IMR-90 (cell line): ENCODE measurements around the gene ENDOG.
"Not testable (repeated sequence)": the region's sequence is repeated elsewhere in the genome, so short reads cannot be mapped to it uniquely, and the experiment has no call there.

Experiments
- BHLHE40 ChIP-seq: fragments of 150-350 bp; IDR thresholded peaks from 2 replicates; pipeline ENCODE4 v1.6.1; 2016; ENCODE audit warnings: mild to moderate bottlenecking, low read depth, low read length
- CEBPB ChIP-seq: IDR thresholded peaks from 2 replicates; pipeline ENCODE4 v1.6.1; 2012; ENCODE audit warnings: low read depth, low read length, improper control_type of control experiment
- FOS ChIP-seq: fragments of 150-350 bp; IDR thresholded peaks from 2 replicates; pipeline ENCODE4 v1.6.1; 2016; ENCODE audit warnings: low read depth, low read length
- MAFK ChIP-seq: IDR thresholded peaks from 2 replicates; pipeline ENCODE4 v1.6.1; 2012; ENCODE audit warnings: low read depth, low read length, improper control_type of control experiment
- MAZ ChIP-seq: IDR thresholded peaks from 2 replicates; pipeline ENCODE4 v1.6.1; 2012; ENCODE audit warnings: low read depth, mild to moderate bottlenecking, low read length, improper control_type of control experiment, moderate library complexity, borderline replicate concordance
- MXI1 ChIP-seq: IDR thresholded peaks from 2 replicates; pipeline ENCODE4 v1.6.1; 2012; ENCODE audit warnings: low read depth, mild to moderate bottlenecking, low read length, moderate library complexity, borderline replicate concordance
- NFE2L2 ChIP-seq: fragments of 150-350 bp; IDR thresholded peaks from 2 replicates; pipeline ENCODE4 v1.6.1; 2016; ENCODE audit warnings: low read depth, mild to moderate bottlenecking, low read length
- POLR2A ChIP-seq: IDR thresholded peaks from 2 replicates; pipeline ENCODE4 v1.6.1; 2012; ENCODE audit warnings: mild to moderate bottlenecking, low read depth, low read length
- RAD21 ChIP-seq: IDR thresholded peaks from 2 replicates; pipeline ENCODE4 v1.6.1; 2012; ENCODE audit warnings: low read length, improper control_type of control experiment
- RCOR1 ChIP-seq: IDR thresholded peaks from 2 replicates; pipeline ENCODE4 v1.6.1; 2012; ENCODE audit warnings: mild to moderate bottlenecking, low read length, improper control_type of control experiment; ENCODE audit not compliant: insufficient replicate concordance
- RFX5 ChIP-seq: IDR thresholded peaks from 2 replicates; pipeline ENCODE4 v1.8.0; 2012; ENCODE audit warnings: low read depth, mild to moderate bottlenecking, low read length, moderate library complexity
- TF ChIP-seq, protein P1 (sequence below): conservative IDR thresholded peaks from 2 replicates; pipeline ENCODE4 v1.5.1; 2012; ENCODE audit warnings: mild to moderate bottlenecking, low read depth, low read length, improper control_type of control experiment
- TF ChIP-seq, protein P2 (sequence below): fragments of 150-350 bp; IDR thresholded peaks from 2 replicates; pipeline ENCODE4 v1.6.1; 2017; ENCODE audit warnings: mild to moderate bottlenecking, antibody characterized with exemption, low read length, low read depth
- TF ChIP-seq, protein P3 (sequence below): fragments of 150-350 bp; IDR thresholded peaks from 2 replicates; pipeline ENCODE4 v1.6.1; 2016; ENCODE audit warnings: low read depth, mild to moderate bottlenecking, low read length, moderate library complexity, borderline replicate concordance

DNA sequence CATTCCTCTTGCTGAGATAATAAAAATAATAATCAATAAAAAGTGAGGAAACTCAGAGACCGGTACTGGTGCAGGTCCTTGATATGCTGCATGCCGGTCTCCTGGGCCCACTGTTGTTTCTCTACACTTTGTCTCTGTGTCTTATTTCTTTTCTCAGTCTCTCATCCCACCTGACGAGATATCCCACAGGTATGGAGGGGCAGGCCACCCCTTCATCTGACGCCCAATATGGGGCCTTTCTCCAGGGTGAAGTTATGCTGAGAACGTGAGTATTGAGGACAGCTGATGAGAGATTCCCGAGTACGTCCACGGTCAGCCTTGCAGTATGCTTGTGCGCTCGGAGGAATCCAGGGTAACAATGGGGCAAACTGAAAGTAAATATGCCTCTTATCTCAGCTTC lies 32.7 kb downstream of the ENDOG start:
- TF ChIP-seq, protein P1, sequence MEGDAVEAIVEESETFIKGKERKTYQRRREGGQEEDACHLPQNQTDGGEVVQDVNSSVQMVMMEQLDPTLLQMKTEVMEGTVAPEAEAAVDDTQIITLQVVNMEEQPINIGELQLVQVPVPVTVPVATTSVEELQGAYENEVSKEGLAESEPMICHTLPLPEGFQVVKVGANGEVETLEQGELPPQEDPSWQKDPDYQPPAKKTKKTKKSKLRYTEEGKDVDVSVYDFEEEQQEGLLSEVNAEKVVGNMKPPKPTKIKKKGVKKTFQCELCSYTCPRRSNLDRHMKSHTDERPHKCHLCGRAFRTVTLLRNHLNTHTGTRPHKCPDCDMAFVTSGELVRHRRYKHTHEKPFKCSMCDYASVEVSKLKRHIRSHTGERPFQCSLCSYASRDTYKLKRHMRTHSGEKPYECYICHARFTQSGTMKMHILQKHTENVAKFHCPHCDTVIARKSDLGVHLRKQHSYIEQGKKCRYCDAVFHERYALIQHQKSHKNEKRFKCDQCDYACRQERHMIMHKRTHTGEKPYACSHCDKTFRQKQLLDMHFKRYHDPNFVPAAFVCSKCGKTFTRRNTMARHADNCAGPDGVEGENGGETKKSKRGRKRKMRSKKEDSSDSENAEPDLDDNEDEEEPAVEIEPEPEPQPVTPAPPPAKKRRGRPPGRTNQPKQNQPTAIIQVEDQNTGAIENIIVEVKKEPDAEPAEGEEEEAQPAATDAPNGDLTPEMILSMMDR, result not testable (repeated sequence)
- TF ChIP-seq CEBPB, MAFK, RAD21, RCOR1, POLR2A, BHLHE40, FOS, MAZ, RFX5, NFE2L2, MXI1: not testable (repeated sequence)
- TF ChIP-seq, protein P2, sequence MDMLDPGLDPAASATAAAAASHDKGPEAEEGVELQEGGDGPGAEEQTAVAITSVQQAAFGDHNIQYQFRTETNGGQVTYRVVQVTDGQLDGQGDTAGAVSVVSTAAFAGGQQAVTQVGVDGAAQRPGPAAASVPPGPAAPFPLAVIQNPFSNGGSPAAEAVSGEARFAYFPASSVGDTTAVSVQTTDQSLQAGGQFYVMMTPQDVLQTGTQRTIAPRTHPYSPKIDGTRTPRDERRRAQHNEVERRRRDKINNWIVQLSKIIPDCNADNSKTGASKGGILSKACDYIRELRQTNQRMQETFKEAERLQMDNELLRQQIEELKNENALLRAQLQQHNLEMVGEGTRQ, result not testable (repeated sequence)
- TF ChIP-seq, protein P3, sequence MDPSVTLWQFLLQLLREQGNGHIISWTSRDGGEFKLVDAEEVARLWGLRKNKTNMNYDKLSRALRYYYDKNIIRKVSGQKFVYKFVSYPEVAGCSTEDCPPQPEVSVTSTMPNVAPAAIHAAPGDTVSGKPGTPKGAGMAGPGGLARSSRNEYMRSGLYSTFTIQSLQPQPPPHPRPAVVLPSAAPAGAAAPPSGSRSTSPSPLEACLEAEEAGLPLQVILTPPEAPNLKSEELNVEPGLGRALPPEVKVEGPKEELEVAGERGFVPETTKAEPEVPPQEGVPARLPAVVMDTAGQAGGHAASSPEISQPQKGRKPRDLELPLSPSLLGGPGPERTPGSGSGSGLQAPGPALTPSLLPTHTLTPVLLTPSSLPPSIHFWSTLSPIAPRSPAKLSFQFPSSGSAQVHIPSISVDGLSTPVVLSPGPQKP, result not testable (repeated sequence)
